C4-2B (cell line): ENCODE data around the gene USP6NL.

Experiments
- ZFX ChIP-seq: fragments of 450-650 bp; IDR thresholded peaks from 2 replicates; pipeline ENCODE4 v1.6.1; 2017
- TF ChIP-seq, protein P1 (sequence below): fragments of 450-650 bp; conservative IDR thresholded peaks from 2 replicates; pipeline ENCODE4 v1.5.1; 2017; ENCODE audit warnings: mild to moderate bottlenecking

DNA sequence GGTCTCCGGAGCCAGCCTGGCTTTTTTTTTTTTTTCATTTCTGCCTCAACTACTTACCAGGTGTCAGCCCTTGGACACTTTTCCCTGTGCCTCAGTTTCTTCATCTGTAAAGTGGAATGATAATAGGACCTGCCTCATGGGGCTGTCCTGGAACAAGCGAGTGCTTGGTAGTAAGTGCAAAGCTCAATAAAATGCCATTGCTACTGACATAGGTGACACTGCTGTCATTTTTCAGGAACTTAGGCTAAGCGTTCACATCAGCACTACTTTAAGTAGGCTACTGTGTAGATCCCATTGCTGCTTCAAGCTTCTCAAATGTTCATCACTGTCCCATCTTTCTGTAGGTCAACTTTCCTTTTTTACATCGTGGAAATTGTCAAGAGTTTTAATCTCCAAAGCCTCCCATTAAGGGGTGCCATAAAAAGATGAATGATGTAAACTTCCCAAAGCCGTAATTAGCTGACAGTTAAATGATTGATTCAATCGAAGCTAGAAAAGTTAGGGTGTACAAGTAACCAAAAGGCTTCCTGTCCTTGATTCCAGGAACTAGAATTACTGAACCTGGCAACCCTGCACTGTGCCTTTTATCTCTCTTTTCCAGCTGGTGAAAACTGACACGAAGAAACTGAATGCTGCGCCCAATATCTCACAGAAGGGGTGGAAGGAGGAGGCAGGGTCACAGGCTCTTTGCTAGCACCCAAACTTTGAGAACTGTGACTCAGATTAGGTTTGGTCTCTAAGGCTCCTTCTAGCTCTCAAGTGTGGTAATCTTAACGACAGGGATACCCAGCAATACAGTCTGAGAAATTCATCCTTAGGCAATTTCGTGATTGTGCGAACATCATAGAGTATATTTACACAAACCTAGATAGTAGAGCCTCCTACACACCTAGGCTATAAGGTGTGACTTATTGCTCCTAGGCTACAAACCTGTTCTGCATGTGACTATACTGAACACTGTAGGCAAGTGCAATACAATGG is 861 bp upstream of the USP6NL start:
- TF ChIP-seq, protein P1, sequence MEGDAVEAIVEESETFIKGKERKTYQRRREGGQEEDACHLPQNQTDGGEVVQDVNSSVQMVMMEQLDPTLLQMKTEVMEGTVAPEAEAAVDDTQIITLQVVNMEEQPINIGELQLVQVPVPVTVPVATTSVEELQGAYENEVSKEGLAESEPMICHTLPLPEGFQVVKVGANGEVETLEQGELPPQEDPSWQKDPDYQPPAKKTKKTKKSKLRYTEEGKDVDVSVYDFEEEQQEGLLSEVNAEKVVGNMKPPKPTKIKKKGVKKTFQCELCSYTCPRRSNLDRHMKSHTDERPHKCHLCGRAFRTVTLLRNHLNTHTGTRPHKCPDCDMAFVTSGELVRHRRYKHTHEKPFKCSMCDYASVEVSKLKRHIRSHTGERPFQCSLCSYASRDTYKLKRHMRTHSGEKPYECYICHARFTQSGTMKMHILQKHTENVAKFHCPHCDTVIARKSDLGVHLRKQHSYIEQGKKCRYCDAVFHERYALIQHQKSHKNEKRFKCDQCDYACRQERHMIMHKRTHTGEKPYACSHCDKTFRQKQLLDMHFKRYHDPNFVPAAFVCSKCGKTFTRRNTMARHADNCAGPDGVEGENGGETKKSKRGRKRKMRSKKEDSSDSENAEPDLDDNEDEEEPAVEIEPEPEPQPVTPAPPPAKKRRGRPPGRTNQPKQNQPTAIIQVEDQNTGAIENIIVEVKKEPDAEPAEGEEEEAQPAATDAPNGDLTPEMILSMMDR, result no peak
- no peak for TF ChIP-seq ZFX
